HEK293T (cell line): ENCODE measurements around the gene PROCA1.

Source experiments
- BHLHE40 ChIP-seq: fragments of 450-650 bp; IDR thresholded peaks from 2 replicates; pipeline ENCODE4 v1.6.1; 2016; ENCODE audit warnings: mild to moderate bottlenecking, moderate library complexity, borderline replicate concordance
- CTBP1 ChIP-seq: fragments of 450-650 bp; IDR thresholded peaks from 2 replicates; pipeline ENCODE4 v1.6.1; 2016; ENCODE audit warnings: borderline replicate concordance
- ELF4 ChIP-seq: fragments of 450-650 bp; IDR thresholded peaks from 2 replicates; pipeline ENCODE4 v1.6.1; 2017; ENCODE audit warnings: antibody characterized with exemption
- FOXK2 ChIP-seq: fragments of 450-650 bp; IDR thresholded peaks from 2 replicates; pipeline ENCODE4 v1.6.1; 2016; ENCODE audit warnings: mild to moderate bottlenecking
- L3MBTL2 ChIP-seq: fragments of 450-650 bp; conservative IDR thresholded peaks from 2 replicates; pipeline ENCODE4 v1.6.1; 2016; ENCODE audit warnings: mild to moderate bottlenecking
- SP1 ChIP-seq: fragments of 450-650 bp; IDR thresholded peaks from 2 replicates; pipeline ENCODE4 v1.6.1; 2017
- TF ChIP-seq, protein P1 (sequence below): fragments of 450-650 bp; IDR thresholded peaks from 2 replicates; pipeline ENCODE4 v1.6.1; 2016

DNA sequence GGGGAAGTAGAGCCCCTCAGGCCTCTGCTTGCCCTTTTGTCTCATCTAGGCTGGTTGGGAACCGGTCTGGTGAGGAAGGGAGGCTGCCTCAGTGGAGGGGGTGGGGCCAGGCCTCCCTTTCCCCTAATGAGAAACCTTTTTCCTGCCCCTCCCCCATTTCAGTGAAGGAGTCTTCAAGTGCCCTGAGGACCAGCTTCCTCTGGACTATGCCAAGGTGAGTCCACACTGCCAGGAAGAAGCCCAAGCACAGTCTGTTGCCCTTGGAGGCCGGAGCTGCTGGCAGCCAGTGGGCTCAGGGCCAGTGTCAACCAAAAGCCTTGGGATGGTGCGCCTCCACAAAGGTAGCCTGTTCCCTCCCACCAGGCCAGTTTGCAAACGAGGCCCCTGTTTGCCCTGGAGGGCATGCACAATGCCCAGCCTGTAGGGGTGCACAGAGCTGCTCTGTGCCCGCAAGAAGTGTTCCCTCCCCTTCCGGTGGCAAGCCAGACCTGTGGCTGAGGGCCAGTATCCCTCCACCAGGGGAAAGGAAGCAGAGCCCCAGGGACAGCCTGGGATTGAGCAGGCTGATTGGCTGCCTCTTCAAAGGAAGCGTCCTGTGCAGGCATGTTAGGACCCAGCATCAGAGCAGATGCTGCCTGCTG lies 35.5 kb upstream of the PROCA1 start:
- TF ChIP-seq ELF4 (no peak), L3MBTL2 (no peak), BHLHE40 (no peak), CTBP1 (no peak), FOXK2 (no peak), SP1 (no peak)
- TF ChIP-seq, protein P1, sequence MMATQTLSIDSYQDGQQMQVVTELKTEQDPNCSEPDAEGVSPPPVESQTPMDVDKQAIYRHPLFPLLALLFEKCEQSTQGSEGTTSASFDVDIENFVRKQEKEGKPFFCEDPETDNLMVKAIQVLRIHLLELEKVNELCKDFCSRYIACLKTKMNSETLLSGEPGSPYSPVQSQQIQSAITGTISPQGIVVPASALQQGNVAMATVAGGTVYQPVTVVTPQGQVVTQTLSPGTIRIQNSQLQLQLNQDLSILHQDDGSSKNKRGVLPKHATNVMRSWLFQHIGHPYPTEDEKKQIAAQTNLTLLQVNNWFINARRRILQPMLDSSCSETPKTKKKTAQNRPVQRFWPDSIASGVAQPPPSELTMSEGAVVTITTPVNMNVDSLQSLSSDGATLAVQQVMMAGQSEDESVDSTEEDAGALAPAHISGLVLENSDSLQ = no peak
